ENCODE results near the gene ALLC.

ALLC gene

GRCh38 chr2:3718679-3719078 lies 60.7 kb downstream of the ALLC start:
- no peak overlapping the region for H2AFZ ChIP-seq (ENCODE audit: low read depth, low read length, severe bottlenecking)
- no peaks in the 10 kb centered on the region for H3K27me3 ChIP-seq (ENCODE audit: low read length)
- no peaks in the 10 kb centered on the region for H3K9me2 ChIP-seq (replicated peaks; ENCODE audit: insufficient read depth, low read length)
- no peak overlapping the region for H3K4me3 ChIP-seq (ENCODE audit: insufficient read depth, low read length, poor library complexity, severe bottlenecking)
- H3K4me2 ChIP-seq (ENCODE audit: low read depth, low read length, poor library complexity, severe bottlenecking), result no peak overlapping the region
- no peaks in the 10 kb centered on the region for H3K79me2 ChIP-seq (ENCODE audit: insufficient read depth, low read length)
- no peak overlapping the region for H3K27ac ChIP-seq (ENCODE audit: low read depth, low read length)
- H4K20me1 ChIP-seq (ENCODE audit: low read depth, low read length), result no peaks in the 10 kb centered on the region
- H3K36me3 ChIP-seq (ENCODE audit: low read length), result no peaks in the 10 kb centered on the region
- no peaks in the 10 kb centered on the region for H3K9me3 ChIP-seq (ENCODE audit: insufficient read depth, low read length)
- no peaks in the 10 kb centered on the region for H3F3A ChIP-seq (ENCODE audit: insufficient read depth)
- TF ChIP-seq CTCF (IDR thresholded peaks at IDR 0.05; ENCODE audit: insufficient read depth, low read length, poor library complexity, severe bottlenecking), result no peak
- TF ChIP-seq EZH2phosphoT487 (conservative IDR thresholded peaks at IDR 0.05; ENCODE audit: low read length), result no peak
- H3K9ac ChIP-seq (ENCODE audit: low read length), result no peak overlapping the region

- Histone ChIP-seq H3K36me3 (ENCODE audit: low read length) (no peaks in the 10 kb centered on the region), H3K9ac (ENCODE audit: low read length) (no peak overlapping the region), H2AFZ (ENCODE audit: low read depth, low read length, severe bottlenecking) (no peak overlapping the region), H3K27me3 (ENCODE audit: low read length) (no peaks in the 10 kb centered on the region), H3K79me2 (ENCODE audit: insufficient read depth, low read length) (no peaks in the 10 kb centered on the region), H3K9me3 (ENCODE audit: insufficient read depth, low read length) (no peaks in the 10 kb centered on the region), H4K20me1 (ENCODE audit: low read depth, low read length) (no peaks in the 10 kb centered on the region), H3K9me2 (replicated peaks; ENCODE audit: insufficient read depth, low read length) (no peaks in the 10 kb centered on the region), H3K4me2 (ENCODE audit: low read depth, low read length, poor library complexity, severe bottlenecking) (no peak overlapping the region), H3K4me3 (ENCODE audit: insufficient read depth, low read length, poor library complexity, severe bottlenecking) (no peak overlapping the region), H3K27ac (ENCODE audit: low read depth, low read length) (no peak overlapping the region), H3F3A (ENCODE audit: insufficient read depth) (no peaks in the 10 kb centered on the region)
- TF ChIP-seq CTCF (IDR thresholded peaks at IDR 0.05; ENCODE audit: insufficient read depth, low read length, poor library complexity, severe bottlenecking) (no peak), EZH2phosphoT487 (conservative IDR thresholded peaks at IDR 0.05; ENCODE audit: low read length) (no peak)
These were observed 67.0 kb downstream of the ALLC start for GRCh38 chr2:3725002-3725401.

- Histone ChIP-seq H3K79me2 (ENCODE audit: insufficient read depth, low read length) (no peaks in the 10 kb centered on the region), H3F3A (ENCODE audit: insufficient read depth) (no peaks in the 10 kb centered on the region), H4K20me1 (ENCODE audit: low read depth, low read length) (no peaks in the 10 kb centered on the region), H3K9me2 (replicated peaks; ENCODE audit: insufficient read depth, low read length) (no peaks in the 10 kb centered on the region), H3K4me3 (ENCODE audit: insufficient read depth, low read length, poor library complexity, severe bottlenecking) (no peak overlapping the region), H3K27me3 (ENCODE audit: low read length) (no peaks in the 10 kb centered on the region), H2AFZ (ENCODE audit: low read depth, low read length, severe bottlenecking) (no peak overlapping the region), H3K9me3 (ENCODE audit: insufficient read depth, low read length) (no peaks in the 10 kb centered on the region), H3K4me2 (ENCODE audit: low read depth, low read length, poor library complexity, severe bottlenecking) (no peak overlapping the region), H3K9ac (ENCODE audit: low read length) (no peak overlapping the region), H3K27ac (ENCODE audit: low read depth, low read length) (no peak overlapping the region), H3K36me3 (ENCODE audit: low read length) (no peaks in the 10 kb centered on the region)
- TF ChIP-seq EZH2phosphoT487 (conservative IDR thresholded peaks at IDR 0.05; ENCODE audit: low read length) (no peak), CTCF (IDR thresholded peaks at IDR 0.05; ENCODE audit: insufficient read depth, low read length, poor library complexity, severe bottlenecking) (no peak)
These were observed 67.7 kb downstream of the ALLC start for GRCh38 chr2:3725458-3726250.
